HG02884 (cell line): Measurements from ENCODE around the gene PRDM15.

Source experiments
- ATAC-seq: cut with Tn5 transposase; IDR thresholded peaks from one replicate; pipeline ENCODE4 v1.9.1; 2021; ENCODE audit warnings: mild to moderate bottlenecking, moderate library complexity; ENCODE audit not compliant: unreplicated experiment

PRDM15 gene

DNA sequence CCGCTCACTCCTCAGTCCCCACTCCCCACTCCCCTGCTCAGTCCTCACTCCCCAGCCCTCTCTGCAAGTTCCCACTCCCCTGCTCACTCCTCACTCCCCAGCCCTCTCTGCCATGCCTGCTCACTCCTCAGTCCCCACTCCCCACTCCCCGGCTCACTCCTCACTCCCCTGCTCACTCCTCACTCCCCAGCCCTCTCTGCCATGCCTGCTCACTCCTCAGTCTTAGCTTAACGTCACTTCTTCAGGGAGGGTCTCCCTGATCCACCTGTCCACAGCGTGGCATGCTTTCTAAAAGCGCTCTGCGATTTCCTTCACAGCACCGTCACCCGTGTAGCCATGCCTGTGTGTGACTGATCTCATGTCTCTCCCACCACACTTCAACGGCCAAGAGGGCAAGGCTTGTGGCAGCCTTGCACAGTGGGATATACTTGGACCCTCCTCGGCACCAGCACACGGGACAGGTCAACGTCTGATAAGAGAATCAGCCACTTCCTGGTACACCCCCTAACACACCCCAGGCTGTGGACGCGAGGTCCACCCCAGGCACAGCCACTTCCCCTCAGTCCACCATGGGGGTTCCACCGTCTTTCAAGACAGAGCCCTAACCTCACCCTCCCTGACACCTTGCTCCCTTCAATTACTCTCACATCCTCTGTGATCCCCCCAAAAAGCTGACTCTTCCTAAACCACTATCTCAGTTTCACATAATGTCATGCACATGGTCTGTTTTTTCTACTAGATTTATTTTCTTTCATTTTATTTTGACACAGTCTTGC, 14.0 kb downstream of the PRDM15 start:
- peak; percentile 47 for ATAC-seq

DNA sequence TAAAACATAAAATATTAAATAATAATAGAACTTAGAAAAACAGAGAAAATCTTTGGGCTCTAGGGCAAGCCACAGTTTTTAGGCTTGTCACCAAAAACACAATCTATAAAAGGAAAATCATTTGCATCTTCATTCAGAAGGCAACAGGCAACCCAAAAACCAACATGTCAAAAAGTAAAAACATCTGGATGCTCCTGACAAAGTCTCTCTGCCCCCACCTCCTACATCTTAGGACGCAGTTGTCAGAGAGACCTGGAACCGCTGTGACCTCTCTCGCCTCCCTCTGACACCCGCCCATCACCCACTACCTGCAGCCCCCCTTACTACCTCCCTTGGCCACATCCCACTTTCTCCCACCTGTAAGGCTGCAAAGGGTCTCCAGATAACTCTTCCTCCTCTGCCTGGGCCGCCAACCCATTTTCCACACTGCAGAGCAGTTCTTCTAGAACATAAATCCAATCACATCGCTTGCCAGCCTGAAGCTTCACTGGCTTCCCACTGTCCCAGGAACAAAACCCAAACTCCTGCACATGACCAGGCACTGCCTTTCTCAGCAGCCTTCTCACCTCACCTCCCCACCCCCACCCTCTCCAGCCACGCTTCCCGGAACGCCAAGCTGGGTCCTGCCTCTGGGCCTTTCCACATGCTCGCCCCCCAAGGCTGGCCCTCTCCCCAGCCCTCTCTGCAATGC, 14.7 kb downstream of the PRDM15 start:
- ATAC-seq, result no peak

DNA sequence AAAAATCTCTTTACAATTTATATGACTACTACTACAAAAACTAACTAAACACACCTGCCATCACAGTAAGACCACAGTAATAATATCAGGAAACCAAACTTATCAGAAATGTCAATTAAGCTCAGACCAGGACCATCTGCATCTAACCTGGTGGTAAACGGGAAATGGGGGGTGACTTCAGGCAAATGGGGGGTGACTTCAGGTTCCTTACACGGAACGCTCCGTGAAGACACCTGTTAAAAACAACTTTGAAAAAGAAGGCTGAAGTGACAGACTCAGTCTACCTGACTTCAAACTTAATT, 15.8 kb downstream of the PRDM15 start:
- no peak for ATAC-seq

DNA sequence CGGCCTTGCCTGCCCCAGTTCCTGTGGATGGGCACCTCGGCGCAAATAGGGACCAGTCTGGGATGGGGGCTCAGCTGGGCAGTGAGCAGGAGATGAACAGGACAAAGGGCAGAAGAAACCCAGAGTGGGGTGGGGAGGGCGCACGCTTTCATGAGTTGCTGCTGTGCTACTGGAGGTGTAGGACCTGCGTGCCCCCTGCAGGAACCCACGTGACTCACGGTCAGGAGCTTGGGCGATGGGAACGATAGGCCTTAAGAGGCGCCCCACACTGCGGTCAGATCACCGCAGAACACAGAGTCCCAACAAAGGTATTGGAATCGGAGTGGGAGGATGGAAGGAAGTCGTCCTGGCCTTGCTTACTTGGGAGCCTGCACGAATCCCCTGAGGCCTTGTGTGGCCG, 17.2 kb downstream of the PRDM15 start:
- no peak for ATAC-seq

DNA sequence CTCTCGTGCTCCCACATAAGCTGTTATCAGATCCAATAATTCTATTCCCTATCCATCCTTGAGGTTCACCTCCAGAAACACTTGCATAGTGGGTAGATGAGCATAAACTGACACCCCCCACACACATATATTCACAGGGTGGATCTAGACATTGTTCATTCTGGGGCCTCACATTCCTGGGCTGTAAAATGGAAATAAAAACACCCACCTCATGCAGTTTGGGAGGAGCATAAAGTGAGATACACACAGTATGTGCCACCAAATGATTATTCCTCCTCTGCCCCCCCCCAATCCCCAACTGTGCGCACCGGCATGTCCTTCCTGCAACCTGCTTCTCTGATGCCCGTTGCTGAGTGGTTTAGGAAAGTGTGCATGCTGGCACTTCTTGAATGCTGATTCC, 17.9 kb downstream of the PRDM15 start:
- no peak for ATAC-seq

DNA sequence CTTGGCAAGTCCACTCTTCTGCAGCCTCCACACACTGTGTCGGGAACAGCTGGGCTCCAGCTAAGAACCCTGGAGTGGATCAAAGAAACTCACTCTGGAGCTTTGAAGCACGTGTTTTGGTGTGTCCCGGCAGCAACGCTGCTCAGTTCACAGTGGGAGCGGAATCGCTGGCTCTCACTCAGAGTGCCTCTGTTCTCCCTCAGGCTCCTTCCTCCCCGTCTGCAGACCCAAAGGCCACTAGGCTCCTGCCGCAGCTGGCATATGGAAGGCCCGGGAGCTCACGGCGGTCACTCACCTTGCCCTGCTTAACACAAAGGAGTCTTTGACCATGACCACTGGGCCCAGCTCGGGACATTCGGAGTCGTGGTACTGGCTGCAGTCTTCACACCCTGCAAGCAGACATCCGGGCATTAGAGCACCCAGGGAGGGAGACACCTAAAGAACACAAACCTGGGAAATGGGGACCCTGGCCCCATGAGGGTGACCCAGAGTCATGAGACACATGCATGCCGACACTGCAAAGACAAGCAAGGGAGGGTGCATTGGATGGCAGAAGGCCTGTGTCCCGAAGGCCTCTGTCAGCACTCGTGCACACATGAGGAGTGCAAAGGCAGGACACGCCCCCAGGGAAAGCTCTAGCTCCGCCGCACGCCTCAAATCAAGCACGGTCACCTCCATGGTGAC, 19.7 kb downstream of the PRDM15 start:
- ATAC-seq, result no peak

DNA sequence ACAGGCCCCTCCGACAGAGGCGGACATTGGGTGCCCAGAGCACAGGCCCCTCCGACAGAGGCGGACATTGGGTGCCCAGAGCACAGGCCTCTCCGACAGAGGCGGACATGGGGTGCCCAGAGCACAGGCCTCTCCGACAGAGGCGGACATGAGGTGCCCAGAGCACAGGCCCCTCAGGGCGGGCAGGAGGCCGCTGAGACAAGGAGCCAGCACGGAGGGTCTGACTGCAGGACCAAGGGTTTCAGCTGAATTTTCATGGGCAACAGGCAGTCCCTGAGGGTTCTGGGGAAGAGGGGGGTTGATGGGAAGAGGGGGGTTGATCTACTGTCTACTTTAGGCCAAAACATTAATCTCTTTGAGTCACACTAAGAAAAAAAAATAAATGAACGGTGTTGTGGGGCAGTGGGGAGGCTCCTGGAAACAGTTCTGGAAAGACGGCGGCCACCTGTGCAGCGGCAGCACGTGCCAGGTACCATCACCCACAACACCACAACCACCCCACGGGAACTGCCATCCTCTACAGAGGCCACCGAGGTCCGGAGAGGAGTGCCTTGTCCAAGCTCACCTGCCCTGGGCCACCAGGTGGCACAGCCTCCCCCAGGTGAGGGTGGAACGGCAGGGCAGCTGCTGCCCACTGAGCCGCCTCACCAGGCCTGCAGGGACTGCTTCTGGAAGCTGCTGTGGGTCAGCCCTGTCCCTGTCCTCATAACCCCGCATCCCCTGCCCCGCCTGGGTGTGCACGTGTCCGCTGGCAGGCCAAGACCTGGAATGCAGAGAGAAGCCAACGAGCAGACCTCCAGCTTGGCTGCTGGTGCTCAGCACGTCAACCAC, 20.5 kb downstream of the PRDM15 start:
- no peak for ATAC-seq

DNA sequence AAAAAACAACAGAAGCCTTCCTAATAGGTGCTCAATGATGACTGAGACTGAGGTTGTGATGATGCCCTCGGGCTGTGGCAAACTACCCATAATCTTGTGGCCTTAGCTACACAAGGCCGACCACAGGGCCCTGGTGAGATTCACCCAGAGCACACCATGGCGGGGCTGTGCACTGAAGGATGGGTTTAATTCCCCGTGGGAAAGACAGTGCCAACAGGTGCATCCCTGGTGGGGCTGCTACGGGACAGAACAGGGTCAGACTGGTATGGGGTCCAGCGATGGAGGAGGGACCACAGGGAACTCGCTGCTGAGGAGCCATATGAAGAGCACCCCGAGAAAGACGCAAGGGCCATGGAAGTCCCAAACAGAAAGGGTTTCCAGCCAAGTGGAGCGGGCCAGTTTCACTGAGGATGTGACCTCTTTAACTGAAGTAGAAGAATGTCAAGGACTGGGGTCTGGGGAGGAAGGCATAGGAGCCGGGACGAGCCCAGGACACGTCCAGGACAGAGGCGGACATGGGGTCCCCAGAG, 21.3 kb downstream of the PRDM15 start:
- no peak for ATAC-seq

DNA sequence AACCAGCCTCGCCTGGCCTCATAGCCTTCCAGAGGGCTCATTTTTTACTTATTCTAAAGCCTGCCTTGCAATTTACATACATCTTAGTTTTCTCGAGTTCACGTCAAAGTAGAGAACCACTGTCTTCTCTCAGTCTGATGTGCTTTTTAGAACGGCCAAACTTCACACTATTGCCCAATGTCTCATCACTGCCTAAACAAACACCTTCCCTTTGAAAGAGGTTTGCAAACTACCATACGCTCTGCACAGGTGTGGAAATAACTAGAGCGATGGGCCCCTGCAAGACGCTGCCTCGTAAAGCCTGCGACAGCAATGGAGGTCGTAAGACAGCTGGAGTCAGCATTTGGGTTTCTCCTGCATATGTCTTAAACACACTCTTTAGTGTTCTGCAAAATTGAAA, 22.6 kb downstream of the PRDM15 start:
- no peak for ATAC-seq

DNA sequence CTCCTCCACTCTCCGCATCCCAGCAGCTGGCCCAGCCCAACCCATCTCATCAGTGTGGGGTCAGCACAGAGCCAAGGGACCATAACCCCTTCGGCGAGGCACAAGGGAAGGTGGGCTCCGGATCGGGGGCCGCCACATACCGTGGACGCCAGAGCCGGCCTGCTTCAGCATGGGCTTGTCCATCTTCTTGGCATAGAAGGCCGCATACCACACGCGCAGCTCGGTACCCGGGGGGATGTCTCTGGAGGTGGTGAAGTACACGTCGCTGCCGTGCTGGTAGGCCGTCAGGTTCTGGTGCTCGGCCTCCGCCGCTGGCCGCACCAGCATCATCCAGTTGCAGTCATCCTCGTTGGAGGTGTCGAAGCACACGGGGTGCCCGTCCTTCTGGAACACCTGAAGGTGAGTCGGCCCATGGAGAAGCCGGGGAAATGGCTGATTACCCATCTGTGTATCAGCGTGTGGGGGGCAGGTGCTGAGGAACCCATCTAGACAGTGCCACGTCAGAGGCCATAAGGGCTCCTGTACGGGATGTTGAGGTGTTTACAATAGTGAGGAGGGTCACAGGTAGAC, 24.6 kb downstream of the PRDM15 start:
- no peak for ATAC-seq

DNA sequence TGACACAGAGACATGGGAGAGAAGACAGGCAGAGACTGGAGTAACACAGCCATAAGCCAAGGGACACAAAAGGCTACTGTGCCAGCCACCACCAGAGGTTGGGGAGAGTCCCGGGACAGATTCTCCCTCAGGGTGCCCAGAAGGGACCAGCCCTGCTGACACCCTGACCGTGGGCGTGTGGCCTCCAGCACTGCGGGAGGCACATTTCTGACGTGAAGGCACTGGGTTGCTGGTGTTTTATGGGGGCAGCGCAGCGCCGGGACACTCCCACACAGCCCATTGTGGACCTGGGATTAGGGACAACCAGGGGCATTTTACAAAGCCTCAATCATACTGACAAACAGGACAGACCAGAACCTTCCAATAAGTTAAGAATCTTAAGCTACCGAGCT, 26.2 kb downstream of the PRDM15 start:
- ATAC-seq, result no peak

DNA sequence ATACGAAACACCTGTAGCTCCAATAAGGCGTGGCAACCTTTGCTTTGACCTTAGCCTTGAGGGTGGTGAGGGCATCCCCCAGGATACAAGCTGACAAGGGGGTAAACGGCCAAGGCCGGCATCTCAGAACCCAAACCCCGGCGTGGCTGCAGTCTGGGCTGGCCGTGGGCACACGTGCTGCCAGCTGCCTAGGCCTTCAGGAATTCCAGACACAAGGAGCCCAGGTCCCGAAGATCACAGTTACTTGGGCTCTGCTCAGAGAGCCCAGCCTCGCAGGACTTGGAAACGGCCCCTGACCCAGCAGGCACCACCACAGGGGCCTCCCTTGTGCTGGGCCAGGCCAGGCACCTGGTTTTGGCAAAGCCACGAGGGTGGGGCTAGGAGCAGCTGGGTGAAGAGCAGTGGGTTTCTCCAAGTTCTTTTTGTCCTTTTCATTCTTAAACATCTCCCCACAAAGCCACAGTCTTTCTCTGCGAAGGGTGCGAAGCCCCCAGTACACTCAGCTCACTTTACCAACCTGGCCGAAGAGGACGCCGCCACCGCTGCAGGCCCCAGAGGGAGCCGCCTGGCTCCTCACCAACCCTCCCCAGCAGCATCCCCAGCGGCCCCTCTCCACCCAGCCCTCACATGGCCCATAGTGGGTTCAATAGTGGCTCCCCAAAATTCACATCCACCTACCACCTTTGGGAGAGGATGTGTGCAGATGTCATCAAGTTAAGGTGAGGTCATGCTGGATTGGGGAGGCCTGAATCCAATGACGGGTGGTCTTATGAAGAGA, 26.8 kb downstream of the PRDM15 start:
- ATAC-seq, result no peak

DNA sequence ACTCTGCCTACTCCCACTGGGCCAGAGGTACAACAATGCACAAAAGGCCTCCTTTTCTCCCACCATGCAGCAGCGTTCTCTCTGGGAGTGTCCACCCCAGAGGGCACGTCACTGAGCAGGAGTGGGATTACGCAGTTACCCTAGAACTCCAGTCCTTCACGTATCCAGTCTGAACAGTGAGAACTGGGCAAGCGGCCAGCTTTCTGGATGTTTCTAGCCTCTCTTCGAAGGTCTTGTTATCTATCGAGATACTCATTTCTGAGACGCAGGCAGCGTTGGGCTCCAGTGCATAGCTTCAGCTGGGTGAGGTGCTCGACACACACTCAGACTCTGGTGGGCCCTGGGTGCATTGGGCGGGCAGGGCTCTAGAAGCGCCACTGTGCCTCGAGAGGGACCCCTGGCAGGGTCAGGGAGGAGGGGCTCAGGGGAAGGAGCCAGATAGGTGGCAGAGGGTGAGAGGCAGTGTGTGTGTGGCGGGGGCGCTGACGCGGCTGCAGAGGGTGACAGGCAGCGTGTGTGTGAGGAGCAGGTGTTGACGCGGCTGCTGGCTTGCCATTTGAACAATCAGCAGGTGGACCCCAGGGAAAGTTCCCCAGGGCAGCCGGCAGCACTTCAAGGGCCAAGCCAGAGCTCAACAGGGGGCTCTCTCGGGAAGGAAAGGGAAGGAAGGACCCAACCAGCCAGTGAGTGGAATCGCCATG, 27.9 kb downstream of the PRDM15 start:
- ATAC-seq, result no peak

DNA sequence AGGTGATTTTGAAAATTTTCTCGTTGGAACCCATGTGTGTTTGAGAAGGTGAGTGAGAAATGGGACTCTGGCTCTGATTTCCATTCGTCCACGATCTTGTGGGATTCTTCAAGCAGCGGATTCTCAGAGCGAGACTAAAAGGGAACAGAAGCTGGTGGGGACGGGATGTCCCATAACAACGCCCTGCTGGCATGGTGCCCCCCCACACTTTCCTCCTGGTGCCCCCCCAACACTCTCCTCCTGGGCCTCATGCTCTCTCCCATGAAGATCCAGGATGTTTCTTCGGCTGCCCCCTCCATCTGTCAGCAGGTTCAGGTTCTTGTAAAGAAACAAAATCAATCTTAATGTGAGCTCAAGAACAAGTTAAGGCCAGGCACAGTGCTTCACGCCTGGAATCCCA, 29.1 kb downstream of the PRDM15 start:
- ATAC-seq, result no peak

DNA sequence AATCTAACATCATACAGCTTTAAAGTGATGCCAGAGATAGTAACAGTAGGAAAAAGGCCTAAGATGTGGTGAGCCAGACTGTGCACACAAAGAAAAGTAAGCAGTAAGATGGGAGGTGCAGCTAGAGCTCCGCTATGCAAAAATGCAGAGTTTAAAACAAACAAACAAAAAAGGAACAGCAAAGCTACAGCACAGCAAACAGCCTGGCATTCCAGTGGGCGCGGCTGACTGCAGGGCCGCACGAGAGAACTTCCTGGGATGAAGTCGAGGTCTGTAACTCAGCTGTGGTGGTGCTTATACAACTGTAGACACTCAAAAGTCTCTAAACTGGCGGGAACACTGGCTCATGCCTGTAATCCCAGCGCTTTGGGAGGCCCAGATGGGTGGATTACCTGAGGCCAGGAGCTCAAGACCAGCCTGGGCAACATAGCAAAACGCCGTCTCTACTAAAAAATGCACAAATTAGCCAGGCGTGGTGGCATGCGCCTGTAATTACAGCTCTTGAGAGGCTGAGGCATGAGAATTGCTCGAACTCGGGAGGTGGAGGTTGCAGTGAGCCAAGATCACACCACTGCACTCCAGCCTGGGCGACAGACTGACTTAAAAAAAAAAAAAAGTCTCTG, 30.1 kb downstream of the PRDM15 start:
- ATAC-seq, result no peak

DNA sequence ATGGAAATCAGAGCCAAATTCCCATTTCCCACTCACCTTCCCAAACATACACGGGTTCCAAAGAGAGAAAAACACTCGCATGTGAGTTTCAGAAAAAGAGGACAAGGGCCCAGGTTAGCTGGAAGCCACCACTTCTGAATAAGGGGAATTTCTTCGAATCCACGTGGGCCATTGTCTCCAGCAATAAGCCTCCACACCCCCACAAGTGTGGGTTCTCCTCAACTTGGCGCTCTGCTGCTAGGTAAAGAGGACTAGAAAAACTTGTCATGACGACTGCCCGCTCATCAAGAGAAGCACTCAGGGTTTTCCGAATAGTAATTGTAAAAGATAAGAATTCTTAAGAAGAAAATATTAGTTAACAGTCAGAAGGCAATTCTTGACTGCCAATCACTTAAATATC, 30.6 kb downstream of the PRDM15 start:
- ATAC-seq, result no peak

DNA sequence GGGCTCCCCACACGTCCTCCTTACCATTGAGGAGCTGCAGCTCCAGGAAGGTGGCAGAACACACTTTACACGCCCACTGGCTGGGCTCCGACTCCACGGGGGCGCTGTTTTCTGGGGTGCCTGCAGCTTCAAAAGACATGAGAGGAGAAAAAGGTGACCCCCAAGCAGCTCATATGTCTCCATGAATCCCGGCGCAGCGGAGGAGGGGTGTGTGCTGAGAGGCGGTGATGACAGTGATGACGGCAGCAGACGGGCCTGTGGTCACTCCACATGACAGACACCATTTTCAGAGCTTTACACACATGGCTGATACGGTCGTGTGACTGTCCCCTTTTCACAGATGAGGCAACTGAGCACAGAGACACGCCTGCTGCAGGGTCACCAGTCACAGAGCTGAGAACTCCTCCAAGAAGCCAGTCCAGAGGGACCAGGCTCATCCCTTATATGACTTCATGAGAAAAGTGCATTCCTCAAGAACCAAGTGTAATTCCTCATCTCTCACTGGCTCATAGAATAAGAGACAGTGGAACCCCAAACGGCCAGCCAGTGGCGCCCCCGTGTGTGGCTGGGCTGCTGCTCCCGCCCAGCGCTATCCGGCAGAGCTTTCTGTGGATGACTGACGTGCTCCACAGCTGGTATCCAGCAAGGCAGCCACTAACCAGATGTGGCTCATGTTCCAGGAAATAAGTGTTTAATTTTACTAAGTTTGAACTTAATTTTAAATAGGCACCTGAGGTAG, 31.9 kb downstream of the PRDM15 start:
- ATAC-seq, result no peak

DNA sequence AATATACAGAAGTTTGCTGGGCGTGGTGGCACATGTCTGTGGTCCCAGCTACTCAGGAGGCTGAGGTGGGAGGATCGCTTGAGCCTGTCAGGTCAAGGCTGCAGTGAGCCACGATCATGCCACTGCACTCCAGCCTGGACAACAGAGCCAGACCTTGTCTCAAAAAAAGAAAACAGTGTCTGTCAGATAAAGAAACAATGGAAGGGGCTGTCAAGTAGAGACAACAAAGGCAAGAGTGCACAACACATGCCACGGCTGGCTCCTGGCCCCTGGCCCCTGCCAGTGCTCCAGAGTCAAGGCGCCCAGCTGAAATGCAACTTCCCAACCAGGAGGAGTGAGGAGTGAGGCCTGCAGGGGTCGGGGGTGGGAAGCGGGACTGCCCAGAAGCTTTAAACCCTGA, 32.6 kb downstream of the PRDM15 start:
- no peak for ATAC-seq

DNA sequence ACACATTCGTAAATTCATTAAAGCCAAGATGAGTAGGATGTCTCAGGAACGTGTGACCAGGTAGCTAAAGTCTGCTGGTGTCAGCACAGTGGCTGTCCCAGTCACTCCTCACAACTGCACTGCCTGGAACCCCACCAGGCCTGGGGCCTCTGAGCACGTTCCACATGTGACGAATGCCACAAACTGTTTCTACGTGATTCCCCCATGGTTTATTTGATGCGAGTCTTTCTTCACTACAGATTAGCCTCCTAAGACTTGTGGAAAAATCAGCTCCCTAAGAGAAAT, 33.2 kb downstream of the PRDM15 start:
- ATAC-seq, result no peak
